Tibial nerve (tissue), 4 donors: ENCODE data around the gene PITPNM3. TPM values are rescaled to one million over a fixed set of nuclear protein-coding genes. Genes with fewer than 3 reads are reported as not detected.
A peak's percentile ranks its signal among the peaks of the same experiment; 100 is the strongest.

Source experiments
- DNase-seq, 2 donors: peaks; one replicate each; pipeline ENCODE4 v3.0.0-alpha.2; 2019; ENCODE audit warnings: low spot score in 2 of 2
- H3K27ac ChIP-seq, 4 donors: fragments of 200-600 bp; sonication (generic) in 3 of 4; one replicate each; pipeline ENCODE4 v1.5.1; 2017 to 2019; ENCODE audit warnings: mild to moderate bottlenecking in 1 of 4
- H3K27me3 ChIP-seq, 2 donors: fragments of 200-600 bp; sonication (generic) in 1 of 2; one replicate each; pipeline versions ENCODE4 v1.5.1 to v1.6.0; 2017 to 2019
- H3K36me3 ChIP-seq, 3 donors: fragments of 200-600 bp; sonication (generic); one replicate each; pipeline ENCODE4 v1.5.1; 2018 to 2019
- H3K4me1 ChIP-seq, 4 donors: fragments of 200-600 bp; sonication (generic) in 3 of 4; one replicate each; pipeline ENCODE4 v1.5.1; 2017 to 2019
- H3K4me3 ChIP-seq, 4 donors: fragments of 200-600 bp; sonication (generic) in 3 of 4; one replicate each; pipeline ENCODE4 v1.5.1; 2017 to 2019; ENCODE audit warnings: mild to moderate bottlenecking in 1 of 4, moderate library complexity in 1 of 4
- H3K9me3 ChIP-seq, 4 donors: fragments of 200-600 bp; sonication (generic) in 3 of 4; one replicate each; pipeline ENCODE4 v1.5.1; 2017 to 2019
- CTCF ChIP-seq, 5 experiments: fragments of 200-600 bp in 3 of 5; fragments of 450-650 bp in 2 of 5; sonication (generic) in 3 of 5; IDR thresholded peaks; one replicate each; pipeline ENCODE4 v1.5.1; 2016 to 2019; ENCODE audit warnings: antibody characterized with exemption in 5 of 5, mild to moderate bottlenecking in 3 of 5, moderate library complexity in 2 of 5
- EP300 ChIP-seq, 2 donors: sonication (generic); formaldehyde crosslinking; IDR thresholded peaks; one replicate each; pipeline ENCODE4 v1.6.1; 2017; ENCODE audit warnings: antibody characterized with exemption in 2 of 2, mild to moderate bottlenecking in 1 of 2
- POLR2A ChIP-seq, 2 donors: fragments of 450-650 bp; IDR thresholded peaks; one replicate each; pipeline ENCODE4 v1.6.1; 2017; ENCODE audit warnings: antibody characterized with exemption in 2 of 2, mild to moderate bottlenecking in 2 of 2, moderate library complexity in 2 of 2
- WGBS, 2 donors: methylation state at CpG; one replicate each; pipeline ENCODE4 v1.1.5; 2018; 5-methylcytosine and 5-hydroxymethylcytosine counted together
- total RNA-seq, 4 donors: library from RNA; depleted of rRNA; stranded (reverse); fragments of >200 nt; gene quantifications; one replicate each; pipeline ENCODE4 v1.1.0, GENCODE V29; 2016

Gene PITPNM3
- total RNA-seq, 4 donors from 2014 or later, result 0.90 to 5.2 (median 2.3) TPM

- DNase-seq, result no peak
Observed at GRCh38 chr17:6435051-6435450, 121.3 kb downstream of the PITPNM3 start, which contains the start of gene AIPL1. AIPL1 (minus strand) TSS chr17:6435121; CDS start chr17:6435104, 17 bp downstream.

GRCh38 chr17:6430769-6431168, 125.6 kb downstream of the PITPNM3 start:
- Histone ChIP-seq H3K4me3 (no peak overlapping the region), H3K27me3 (peaks cover 0 to 3% of the 10 kb centered on the region in 2 donors), H3K4me1 (peaks cover 0 to 10% (median 0%) of the 10 kb centered on the region in 4 donors), H3K9me3 (peaks cover 0 to 12% (median 0%) of the 10 kb centered on the region in 4 donors), H3K27ac (no peak overlapping the region), H3K36me3 (no peaks in the 10 kb centered on the region)
- DNase-seq, result no peak
- TF ChIP-seq EP300 (IDR thresholded peaks at IDR 0.05), result no peak
- peak in 1 of 5 experiments; percentile 7 for TF ChIP-seq CTCF (IDR thresholded peaks at IDR 0.05)
- TF ChIP-seq POLR2A (IDR thresholded peaks at IDR 0.05), result no peak

More at GRCh38 chr17:6435051-6435450, 121.3 kb downstream of the PITPNM3 start, which contains the start of gene AIPL1:
- Histone ChIP-seq H3K27me3 (peaks cover 0 to 27% of the 10 kb centered on the region in 2 donors), H3K4me1 (no peaks in the 10 kb centered on the region), H3K4me3 (no peak within 1 kb of the TSS), H3K27ac (no peak within 1 kb of the TSS), H3K9me3 (peaks cover 0 to 12% (median 0%) of the 10 kb centered on the region in 4 donors), H3K36me3 (no peaks in the 10 kb centered on the region)
- WGBS, 2 donors, result 72 to 76% methylated on average over 14 to 16 of the region's 16 CpGs
- TF ChIP-seq CTCF (IDR thresholded peaks at IDR 0.05), result no peak
- no peak for TF ChIP-seq EP300 (IDR thresholded peaks at IDR 0.05)
- no peak for TF ChIP-seq POLR2A (IDR thresholded peaks at IDR 0.05)

- 69 to 88% methylated on average over 2 to 3 of the region's 7 CpGs for WGBS, 2 donors
- no peak overlapping the region for H3K27ac ChIP-seq
Observed at GRCh38 chr17:6429266-6429665, 127.1 kb downstream of the PITPNM3 start.

GRCh38 chr17:6428207-6428965, 128.0 kb downstream of the PITPNM3 start:
- no peak overlapping the region for H3K27ac ChIP-seq
- H3K4me3 ChIP-seq, result no peak overlapping the region
- H3K4me1 ChIP-seq, result peaks cover 0 to 10% (median 0%) of the 10 kb centered on the region in 4 donors
- 87 to 88% methylated on average over 6 to 17 of the region's 17 CpGs for WGBS, 2 donors
- TF ChIP-seq CTCF (IDR thresholded peaks at IDR 0.05), result no peak
- peaks cover 0 to 12% (median 0%) of the 10 kb centered on the region in 4 donors for H3K9me3 ChIP-seq
- DNase-seq, result no peak
- no peaks in the 10 kb centered on the region for H3K36me3 ChIP-seq
- no peaks in the 10 kb centered on the region for H3K27me3 ChIP-seq

More at GRCh38 chr17:6429266-6429665, 127.1 kb downstream of the PITPNM3 start:
- DNase-seq, result no peak
- H3K4me3 ChIP-seq, result no peak overlapping the region
- peaks cover 0 to 10% (median 0%) of the 10 kb centered on the region in 4 donors for H3K4me1 ChIP-seq
- no peak for TF ChIP-seq POLR2A (IDR thresholded peaks at IDR 0.05)
- TF ChIP-seq CTCF (IDR thresholded peaks at IDR 0.05), result no peak
- TF ChIP-seq EP300 (IDR thresholded peaks at IDR 0.05), result no peak
- no peaks in the 10 kb centered on the region for H3K36me3 ChIP-seq
- H3K27me3 ChIP-seq, result no peaks in the 10 kb centered on the region
- peaks cover 0 to 12% (median 0%) of the 10 kb centered on the region in 4 donors for H3K9me3 ChIP-seq

- Histone ChIP-seq H3K27me3 (no peaks in the 10 kb centered on the region), H3K4me1 (peaks cover 0 to 10% (median 0%) of the 10 kb centered on the region in 4 donors), H3K4me3 (no peak overlapping the region), H3K27ac (no peak overlapping the region), H3K36me3 (no peaks in the 10 kb centered on the region), H3K9me3 (peaks cover 0 to 12% (median 0%) of the 10 kb centered on the region in 4 donors)
- WGBS, 2 donors, result 50 to 52% methylated on average over 7 of the region's 7 CpGs
- no peak for DNase-seq
- TF ChIP-seq EP300 (IDR thresholded peaks at IDR 0.05), result no peak
- no peak for TF ChIP-seq CTCF (IDR thresholded peaks at IDR 0.05)
- no peak for TF ChIP-seq POLR2A (IDR thresholded peaks at IDR 0.05)
Observed at GRCh38 chr17:6427279-6427781, 129.0 kb downstream of the PITPNM3 start.
